Measurements from ENCODE around the gene TBCD.

The TBCD gene

DNA sequence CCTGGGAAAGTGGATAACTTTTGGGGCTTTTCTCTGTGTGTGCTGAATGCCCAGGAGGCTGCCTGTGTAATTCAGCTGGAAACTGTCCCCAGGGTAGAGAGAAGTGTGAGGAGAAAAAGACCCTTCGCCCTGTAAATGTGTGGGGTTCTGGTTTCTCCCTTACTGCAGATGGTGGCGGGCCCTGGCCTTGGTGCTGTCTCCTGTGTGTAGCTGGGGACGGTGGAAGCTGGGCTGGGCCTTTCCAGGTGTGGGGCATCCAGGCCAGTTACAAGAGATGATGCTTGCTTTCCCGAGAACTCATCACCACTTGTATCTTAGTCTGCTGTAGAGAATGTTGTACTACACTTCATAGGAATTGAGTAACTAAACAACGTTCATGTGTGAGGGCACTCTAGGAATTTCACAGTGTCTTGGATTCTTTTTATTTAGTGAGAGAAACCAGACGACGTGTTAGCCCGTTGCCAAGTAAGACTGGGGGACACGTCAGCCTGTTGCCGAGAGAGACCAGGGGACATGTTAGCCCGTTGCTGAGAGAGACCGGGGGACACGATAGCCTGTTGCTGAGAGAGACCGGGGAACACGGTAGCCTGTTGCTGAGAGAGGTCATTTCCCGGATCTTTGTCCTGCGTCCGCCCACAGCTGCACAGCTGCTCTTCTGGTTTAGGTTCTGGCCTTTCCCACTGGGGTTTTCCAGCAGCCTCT is 43.1 kb downstream of the TBCD start:
- Mint-ChIP-seq H3K9me3 (no peaks in the 10 kb centered on the region), H3K36me3 (ENCODE audit: insufficient read depth) (peaks cover 14% of the 10 kb centered on the region), H3K4me1 (peaks cover 8% of the 10 kb centered on the region), H3K27ac (ENCODE audit: low read depth) (no peak overlapping the region), H3K27me3 (no peaks in the 10 kb centered on the region), H3K4me3 (no peak overlapping the region)
- ATAC-seq (replicated peaks; ENCODE audit: extremely low read depth, poor library complexity, severe bottlenecking), result no peak
- no peak for DNase-seq (ENCODE audit: low spot score in 2 of 2)

- no peaks in the 10 kb centered on the region for H3K9me3 Mint-ChIP-seq
- peaks cover 2% of the 10 kb centered on the region for H3K4me1 Mint-ChIP-seq
- H3K36me3 Mint-ChIP-seq (ENCODE audit: insufficient read depth), result peaks cover 14% of the 10 kb centered on the region
Measured at GRCh38 chr17:82795615-82796014, 43.8 kb downstream of the TBCD start.

DNA sequence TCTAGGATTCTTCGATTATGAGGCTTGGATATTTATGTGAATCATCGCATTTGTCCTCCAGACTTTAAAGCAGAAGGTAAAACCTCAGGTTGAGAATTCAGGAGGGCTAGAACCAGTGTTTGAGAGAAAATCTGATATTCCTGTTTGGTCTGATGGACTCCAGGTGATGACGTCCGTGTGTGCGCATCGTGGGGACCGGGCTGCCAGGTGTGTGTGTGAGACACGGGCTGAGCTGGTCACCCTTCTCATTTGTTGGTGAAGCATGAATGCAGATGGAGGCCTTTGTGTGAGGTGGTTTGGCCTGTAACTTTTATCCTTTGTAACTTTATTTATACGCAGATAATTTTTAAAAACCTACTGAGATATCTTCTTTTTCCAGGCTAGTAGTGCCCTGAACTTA is 45.2 kb downstream of the TBCD start:
- no peak overlapping the region for H3K4me3 Mint-ChIP-seq
- no peaks in the 10 kb centered on the region for H3K9me3 Mint-ChIP-seq
- DNase-seq (ENCODE audit: low spot score in 2 of 2) (no peak), ATAC-seq (replicated peaks; ENCODE audit: extremely low read depth, poor library complexity, severe bottlenecking) (no peak)
- H3K27ac Mint-ChIP-seq (ENCODE audit: low read depth), result no peak overlapping the region
- H3K4me1 Mint-ChIP-seq, result peaks cover 6% of the 10 kb centered on the region
- no peaks in the 10 kb centered on the region for H3K27me3 Mint-ChIP-seq
- H3K36me3 Mint-ChIP-seq (ENCODE audit: insufficient read depth), result peaks cover 15% of the 10 kb centered on the region

More at GRCh38 chr17:82795615-82796014, 43.8 kb downstream of the TBCD start:
- ATAC-seq (replicated peaks; ENCODE audit: extremely low read depth, poor library complexity, severe bottlenecking), result no peak
- H3K27ac Mint-ChIP-seq (ENCODE audit: low read depth), result no peak overlapping the region
- DNase-seq (ENCODE audit: low spot score in 2 of 2), result no peak
- H3K4me3 Mint-ChIP-seq, result no peak overlapping the region
- H3K27me3 Mint-ChIP-seq, result no peaks in the 10 kb centered on the region

GRCh38 chr17:82798752-82799151 is 46.9 kb downstream of the TBCD start:
- ATAC-seq (replicated peaks; ENCODE audit: extremely low read depth, poor library complexity, severe bottlenecking) (no peak), DNase-seq (ENCODE audit: low spot score in 2 of 2) (no peak)
- peaks cover 10% of the 10 kb centered on the region for H3K4me1 Mint-ChIP-seq
- H3K36me3 Mint-ChIP-seq (ENCODE audit: insufficient read depth), result peaks cover 15% of the 10 kb centered on the region
- no peaks in the 10 kb centered on the region for H3K9me3 Mint-ChIP-seq
- H3K27ac Mint-ChIP-seq (ENCODE audit: low read depth), result no peak overlapping the region
- no peaks in the 10 kb centered on the region for H3K27me3 Mint-ChIP-seq
- H3K4me3 Mint-ChIP-seq, result no peak overlapping the region

GRCh38 chr17:82799591-82799990 is 47.7 kb downstream of the TBCD start:
- peaks cover 15% of the 10 kb centered on the region for H3K36me3 Mint-ChIP-seq (ENCODE audit: insufficient read depth)
- DNase-seq (ENCODE audit: low spot score in 2 of 2) (no peak), ATAC-seq (replicated peaks; ENCODE audit: extremely low read depth, poor library complexity, severe bottlenecking) (no peak)
- H3K9me3 Mint-ChIP-seq, result no peaks in the 10 kb centered on the region
- no peak overlapping the region for H3K27ac Mint-ChIP-seq (ENCODE audit: low read depth)
- no peaks in the 10 kb centered on the region for H3K27me3 Mint-ChIP-seq
- H3K4me3 Mint-ChIP-seq, result no peak overlapping the region
- H3K4me1 Mint-ChIP-seq, result peaks cover 10% of the 10 kb centered on the region

- Mint-ChIP-seq H3K36me3 (ENCODE audit: insufficient read depth) (peaks cover 15% of the 10 kb centered on the region), H3K4me3 (no peak overlapping the region), H3K4me1 (peaks cover 10% of the 10 kb centered on the region), H3K9me3 (no peaks in the 10 kb centered on the region), H3K27ac (ENCODE audit: low read depth) (no peak overlapping the region), H3K27me3 (no peaks in the 10 kb centered on the region)
- DNase-seq (ENCODE audit: low spot score in 2 of 2), result no peak
- no peak for ATAC-seq (replicated peaks; ENCODE audit: extremely low read depth, poor library complexity, severe bottlenecking)
Measured at GRCh38 chr17:82800885-82801284, 49.0 kb downstream of the TBCD start.

- no peak overlapping the region for H3K27ac Mint-ChIP-seq (ENCODE audit: low read depth)
- H3K4me3 Mint-ChIP-seq, result no peak overlapping the region
- H3K36me3 Mint-ChIP-seq (ENCODE audit: insufficient read depth), result peaks cover 15% of the 10 kb centered on the region
Measured at GRCh38 chr17:82801377-82801970, 49.6 kb downstream of the TBCD start.

GRCh38 chr17:82802075-82802780 is 50.4 kb downstream of the TBCD start:
- H3K9me3 Mint-ChIP-seq, result no peaks in the 10 kb centered on the region
- ATAC-seq (replicated peaks; ENCODE audit: extremely low read depth, poor library complexity, severe bottlenecking), result no peak
- peaks cover 10% of the 10 kb centered on the region for H3K4me1 Mint-ChIP-seq
- no peak overlapping the region for H3K4me3 Mint-ChIP-seq
- no peaks in the 10 kb centered on the region for H3K27me3 Mint-ChIP-seq
- no peak overlapping the region for H3K27ac Mint-ChIP-seq (ENCODE audit: low read depth)
- peaks cover 14% of the 10 kb centered on the region for H3K36me3 Mint-ChIP-seq (ENCODE audit: insufficient read depth)
- no peak for DNase-seq (ENCODE audit: low spot score in 2 of 2)

More at GRCh38 chr17:82801377-82801970, 49.6 kb downstream of the TBCD start:
- Mint-ChIP-seq H3K9me3 (no peaks in the 10 kb centered on the region), H3K27me3 (no peaks in the 10 kb centered on the region), H3K4me1 (peaks cover 10% of the 10 kb centered on the region)
- ATAC-seq (replicated peaks; ENCODE audit: extremely low read depth, poor library complexity, severe bottlenecking), result no peak
- DNase-seq (ENCODE audit: low spot score in 2 of 2), result no peak

DNA sequence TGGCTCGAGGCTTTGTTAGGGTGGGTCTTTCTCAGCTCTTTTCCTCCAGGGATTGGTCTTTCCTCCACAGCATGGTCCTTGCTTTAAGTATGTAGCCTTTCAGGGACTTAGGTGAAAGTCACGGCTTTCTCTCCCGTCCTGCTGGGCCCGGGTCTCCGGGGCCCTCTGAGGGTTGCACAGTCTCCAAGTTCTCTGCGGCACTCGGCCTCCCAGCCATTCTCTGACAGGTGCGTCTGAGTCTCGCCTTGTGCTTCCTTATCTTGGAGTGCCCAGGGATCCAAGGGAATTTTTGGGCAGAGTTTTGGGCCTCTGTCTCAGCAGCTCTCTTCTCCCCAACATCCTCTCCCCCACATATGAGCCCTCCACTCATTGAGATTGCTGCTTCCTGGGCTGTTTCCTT is 51.3 kb downstream of the TBCD start:
- peaks cover 10% of the 10 kb centered on the region for H3K4me1 Mint-ChIP-seq
- no peak overlapping the region for H3K4me3 Mint-ChIP-seq
- no peak for DNase-seq (ENCODE audit: low spot score in 2 of 2)
- no peaks in the 10 kb centered on the region for H3K9me3 Mint-ChIP-seq
- no peaks in the 10 kb centered on the region for H3K27me3 Mint-ChIP-seq
- H3K36me3 Mint-ChIP-seq (ENCODE audit: insufficient read depth), result peaks cover 11% of the 10 kb centered on the region
- H3K27ac Mint-ChIP-seq (ENCODE audit: low read depth), result peak overlapping the region; percentile 30
- ATAC-seq (replicated peaks; ENCODE audit: extremely low read depth, poor library complexity, severe bottlenecking), result no peak

DNA sequence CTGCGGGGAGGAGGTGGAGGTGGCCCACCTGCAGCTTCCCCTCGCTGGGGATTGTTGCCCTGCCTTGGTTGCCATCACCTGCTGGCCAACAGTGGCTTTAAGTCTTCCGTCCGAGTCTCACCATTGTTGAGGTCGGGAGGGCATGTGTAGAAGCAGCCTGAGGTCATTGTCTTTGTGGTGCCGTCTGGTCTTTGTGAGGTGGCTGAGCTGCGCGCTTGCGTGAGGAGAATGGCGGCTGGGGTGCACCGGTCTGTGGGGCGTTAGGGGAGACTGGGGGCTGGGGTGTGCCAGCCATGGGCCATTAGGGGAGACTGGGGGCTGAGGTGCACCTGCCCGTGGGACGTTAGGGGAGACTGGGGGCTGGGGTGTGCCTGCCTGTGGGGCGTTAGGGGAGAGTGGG is 51.7 kb downstream of the TBCD start:
- ATAC-seq (replicated peaks; ENCODE audit: extremely low read depth, poor library complexity, severe bottlenecking) (no peak), DNase-seq (ENCODE audit: low spot score in 2 of 2) (no peak)
- H3K27ac Mint-ChIP-seq (ENCODE audit: low read depth), result peak overlapping the region; percentile 30
- peaks cover 8% of the 10 kb centered on the region for H3K36me3 Mint-ChIP-seq (ENCODE audit: insufficient read depth)
- no peaks in the 10 kb centered on the region for H3K9me3 Mint-ChIP-seq
- no peak overlapping the region for H3K4me3 Mint-ChIP-seq
- H3K4me1 Mint-ChIP-seq, result peaks cover 10% of the 10 kb centered on the region
- no peaks in the 10 kb centered on the region for H3K27me3 Mint-ChIP-seq

DNA sequence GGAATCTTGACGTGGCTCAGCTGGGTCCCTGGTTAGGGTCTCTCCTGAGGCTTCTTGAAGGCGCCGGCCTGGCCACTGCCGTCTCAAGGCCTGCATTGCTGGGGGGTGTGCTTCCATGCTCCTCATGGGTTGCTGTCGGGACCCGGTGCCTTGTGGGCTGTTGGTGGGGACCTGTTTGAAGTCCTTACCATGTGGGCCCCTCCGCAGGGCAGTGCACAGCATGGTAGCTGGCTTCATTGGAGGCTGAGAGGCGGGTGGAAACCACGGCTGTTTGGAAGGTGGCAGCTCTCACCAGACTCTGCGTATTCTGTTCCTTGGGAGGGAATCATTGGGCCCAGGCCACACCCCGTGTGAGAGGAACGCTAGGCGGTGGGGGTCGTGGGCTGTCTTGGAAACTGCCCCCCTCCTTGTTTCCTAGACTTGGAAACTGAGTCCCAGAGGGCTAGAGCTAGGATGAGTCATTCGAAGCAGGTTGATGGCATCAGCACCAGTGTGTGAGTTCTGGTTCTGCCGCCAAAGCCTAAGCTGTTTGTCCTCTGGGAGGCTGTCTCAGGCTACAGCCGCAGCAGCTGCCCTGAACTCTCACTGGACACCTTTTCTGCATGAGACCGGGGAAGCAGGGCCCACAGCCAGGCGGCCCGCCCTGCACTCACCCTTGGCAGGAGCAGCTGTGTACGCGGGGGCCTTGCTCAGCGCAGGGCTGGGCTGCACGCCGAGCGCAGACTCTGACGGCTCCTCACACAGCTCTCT is 52.8 kb downstream of the TBCD start:
- Mint-ChIP-seq H3K36me3 (ENCODE audit: insufficient read depth) (peaks cover 2% of the 10 kb centered on the region), H3K4me1 (peaks cover 10% of the 10 kb centered on the region), H3K4me3 (no peak overlapping the region)

DNA sequence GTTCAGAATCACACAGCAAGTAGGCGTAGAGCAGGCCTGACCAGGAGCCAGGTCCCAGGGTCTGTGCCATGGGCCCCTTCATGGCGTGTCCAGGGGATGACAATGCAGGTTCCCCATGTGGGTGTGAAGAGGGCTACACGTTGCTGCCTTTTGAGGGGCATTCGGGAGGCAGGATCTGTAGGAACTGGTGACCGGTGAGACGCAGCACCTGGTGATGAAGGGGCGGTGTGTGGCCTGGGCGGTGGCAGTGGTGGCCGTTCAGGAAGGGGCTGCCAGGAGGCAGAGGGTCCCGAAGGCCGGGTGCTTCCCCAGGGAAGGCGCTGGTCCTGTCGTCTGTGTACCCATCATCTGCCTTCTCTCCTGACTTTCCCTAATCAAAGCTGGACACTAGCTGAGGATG is 53.4 kb downstream of the TBCD start:
- peaks cover 3% of the 10 kb centered on the region for H3K36me3 Mint-ChIP-seq (ENCODE audit: insufficient read depth)
- H3K4me1 Mint-ChIP-seq, result peaks cover 10% of the 10 kb centered on the region
- H3K27ac Mint-ChIP-seq (ENCODE audit: low read depth), result no peak overlapping the region
- no peak overlapping the region for H3K4me3 Mint-ChIP-seq
- no peaks in the 10 kb centered on the region for H3K27me3 Mint-ChIP-seq
- no peak for ATAC-seq (replicated peaks; ENCODE audit: extremely low read depth, poor library complexity, severe bottlenecking)
- DNase-seq (ENCODE audit: low spot score in 2 of 2), result no peak
- no peaks in the 10 kb centered on the region for H3K9me3 Mint-ChIP-seq

More for the DNA sequence above, 52.8 kb downstream of the TBCD start:
- H3K27ac Mint-ChIP-seq (ENCODE audit: low read depth), result no peak overlapping the region
- no peaks in the 10 kb centered on the region for H3K27me3 Mint-ChIP-seq
- DNase-seq (ENCODE audit: low spot score in 2 of 2) (no peak), ATAC-seq (replicated peaks; ENCODE audit: extremely low read depth, poor library complexity, severe bottlenecking) (no peak)
- H3K9me3 Mint-ChIP-seq, result no peaks in the 10 kb centered on the region

Measured in central memory CD8-positive, alpha-beta T cell (primary cell).